ENCODE measurements around the gene TLK2.

TLK2 gene

GRCh38 chr17:62614142-62614541 lies 135.5 kb downstream of the TLK2 start:
- peak; percentile 79 for DNase-seq (ENCODE audit: low read depth)
- no peak overlapping the region for H3K4me3 ChIP-seq (ENCODE audit: control insufficient read depth, low read depth, low read length)
- no peak for TF ChIP-seq CTCF (IDR thresholded peaks at IDR 0.05; ENCODE audit: control insufficient read depth, insufficient read depth, low read depth, low read length, missing control alignments)

GRCh38 chr17:62615503-62615902 lies 136.9 kb downstream of the TLK2 start:
- no peak overlapping the region for H3K4me3 ChIP-seq (ENCODE audit: control insufficient read depth, low read depth, low read length)
- no peak for DNase-seq (ENCODE audit: low read depth)
- TF ChIP-seq CTCF (IDR thresholded peaks at IDR 0.05; ENCODE audit: control insufficient read depth, insufficient read depth, low read depth, low read length, missing control alignments), result no peak

- no peak overlapping the region for H3K4me3 ChIP-seq (ENCODE audit: control insufficient read depth, low read depth, low read length)
- no peak for DNase-seq (ENCODE audit: low read depth)
- TF ChIP-seq CTCF (IDR thresholded peaks at IDR 0.05; ENCODE audit: control insufficient read depth, insufficient read depth, low read depth, low read length, missing control alignments), result no peak
Observed at GRCh38 chr17:62616993-62617893, 138.6 kb downstream of the TLK2 start.

GRCh38 chr17:62617894-62618472 lies 139.4 kb downstream of the TLK2 start:
- no peak for DNase-seq (ENCODE audit: low read depth)
- no peak for TF ChIP-seq CTCF (IDR thresholded peaks at IDR 0.05; ENCODE audit: control insufficient read depth, insufficient read depth, low read depth, low read length, missing control alignments)
- no peak overlapping the region for H3K4me3 ChIP-seq (ENCODE audit: control insufficient read depth, low read depth, low read length)

GRCh38 chr17:62618647-62619416 lies 140.2 kb downstream of the TLK2 start:
- no peak overlapping the region for H3K4me3 ChIP-seq (ENCODE audit: control insufficient read depth, low read depth, low read length)
- TF ChIP-seq CTCF (IDR thresholded peaks at IDR 0.05; ENCODE audit: control insufficient read depth, insufficient read depth, low read depth, low read length, missing control alignments), result no peak
- DNase-seq (ENCODE audit: low read depth), result no peak

- H3K4me3 ChIP-seq (ENCODE audit: control insufficient read depth, low read depth, low read length), result no peak overlapping the region
- TF ChIP-seq CTCF (IDR thresholded peaks at IDR 0.05; ENCODE audit: control insufficient read depth, insufficient read depth, low read depth, low read length, missing control alignments), result no peak
- DNase-seq (ENCODE audit: low read depth), result no peak
Observed at GRCh38 chr17:62619417-62620155, 141.0 kb downstream of the TLK2 start.
